ENCODE measurements around the gene SORCS2.

Gene SORCS2

GRCh38 chr4:7224878-7225533 lies 32.7 kb downstream of the SORCS2 start:
- no peak overlapping the region for H3K4me2 ChIP-seq (ENCODE audit: insufficient read depth, low read length)

GRCh38 chr4:7226439-7226838 lies 34.1 kb downstream of the SORCS2 start:
- no peak overlapping the region for H3K27ac ChIP-seq (ENCODE audit: low read length)
- no peak for DNase-seq

More at GRCh38 chr4:7224878-7225533, 32.7 kb downstream of the SORCS2 start:
- no peak for TF ChIP-seq EZH2 (IDR thresholded peaks at IDR 0.05; ENCODE audit: borderline replicate concordance, low read depth, low read length, severe bottlenecking)
- TF ChIP-seq, protein P1, sequence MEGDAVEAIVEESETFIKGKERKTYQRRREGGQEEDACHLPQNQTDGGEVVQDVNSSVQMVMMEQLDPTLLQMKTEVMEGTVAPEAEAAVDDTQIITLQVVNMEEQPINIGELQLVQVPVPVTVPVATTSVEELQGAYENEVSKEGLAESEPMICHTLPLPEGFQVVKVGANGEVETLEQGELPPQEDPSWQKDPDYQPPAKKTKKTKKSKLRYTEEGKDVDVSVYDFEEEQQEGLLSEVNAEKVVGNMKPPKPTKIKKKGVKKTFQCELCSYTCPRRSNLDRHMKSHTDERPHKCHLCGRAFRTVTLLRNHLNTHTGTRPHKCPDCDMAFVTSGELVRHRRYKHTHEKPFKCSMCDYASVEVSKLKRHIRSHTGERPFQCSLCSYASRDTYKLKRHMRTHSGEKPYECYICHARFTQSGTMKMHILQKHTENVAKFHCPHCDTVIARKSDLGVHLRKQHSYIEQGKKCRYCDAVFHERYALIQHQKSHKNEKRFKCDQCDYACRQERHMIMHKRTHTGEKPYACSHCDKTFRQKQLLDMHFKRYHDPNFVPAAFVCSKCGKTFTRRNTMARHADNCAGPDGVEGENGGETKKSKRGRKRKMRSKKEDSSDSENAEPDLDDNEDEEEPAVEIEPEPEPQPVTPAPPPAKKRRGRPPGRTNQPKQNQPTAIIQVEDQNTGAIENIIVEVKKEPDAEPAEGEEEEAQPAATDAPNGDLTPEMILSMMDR (IDR thresholded peaks at IDR 0.05; ENCODE audit: borderline replicate concordance, extremely low read depth, low read length, poor library complexity, severe bottlenecking), result no peak
- no peaks in the 10 kb centered on the region for H3K36me3 ChIP-seq (ENCODE audit: insufficient read depth, low read length)
- DNase-seq, result no peak
- H3K27me3 ChIP-seq (ENCODE audit: insufficient read depth, low read length, poor library complexity), result peaks cover 11% of the 10 kb centered on the region
- no peak for ATAC-seq (ENCODE audit: insufficient read depth, low read depth)
- no peak overlapping the region for H3K4me3 ChIP-seq (ENCODE audit: low read depth in 1 of 2, low read length in 2 of 2)
- peaks cover 4% of the 10 kb centered on the region; the same call in 1 of the 2 replicates for H4K20me1 ChIP-seq (ENCODE audit: insufficient read depth, low read length)
- no peak overlapping the region for H2AFZ ChIP-seq (ENCODE audit: low read depth, low read length)
- no peak overlapping the region for H3K27ac ChIP-seq (ENCODE audit: low read length)
- H3K9me3 ChIP-seq (ENCODE audit: insufficient read depth, low read length, severe bottlenecking), result no peaks in the 10 kb centered on the region
- no peaks in the 10 kb centered on the region for H3K79me2 ChIP-seq (ENCODE audit: insufficient read depth, low read length)
- H3K9ac ChIP-seq (ENCODE audit: low read depth, low read length), result no peak overlapping the region
- no peaks in the 10 kb centered on the region for H3K4me1 ChIP-seq (ENCODE audit: insufficient read depth, low read length)

GRCh38 chr4:7227008-7227407 lies 34.7 kb downstream of the SORCS2 start:
- Histone ChIP-seq H3K27ac (ENCODE audit: low read length) (no peak overlapping the region), H4K20me1 (ENCODE audit: insufficient read depth, low read length) (peaks cover 4% of the 10 kb centered on the region; the same call in 1 of the 2 replicates), H3K9ac (ENCODE audit: low read depth, low read length) (no peak overlapping the region), H3K4me1 (ENCODE audit: insufficient read depth, low read length) (no peaks in the 10 kb centered on the region), H3K4me3 (ENCODE audit: low read depth in 1 of 2, low read length in 2 of 2) (no peak overlapping the region), H3K27me3 (ENCODE audit: insufficient read depth, low read length, poor library complexity) (peaks cover 3% of the 10 kb centered on the region), H3K36me3 (ENCODE audit: insufficient read depth, low read length) (no peaks in the 10 kb centered on the region), H2AFZ (ENCODE audit: low read depth, low read length) (no peak overlapping the region), H3K9me3 (ENCODE audit: insufficient read depth, low read length, severe bottlenecking) (no peaks in the 10 kb centered on the region), H3K4me2 (ENCODE audit: insufficient read depth, low read length) (no peak overlapping the region), H3K79me2 (ENCODE audit: insufficient read depth, low read length) (no peaks in the 10 kb centered on the region)
- no peak for TF ChIP-seq EZH2 (IDR thresholded peaks at IDR 0.05; ENCODE audit: borderline replicate concordance, low read depth, low read length, severe bottlenecking)
- TF ChIP-seq, protein P1 (IDR thresholded peaks at IDR 0.05; ENCODE audit: borderline replicate concordance, extremely low read depth, low read length, poor library complexity, severe bottlenecking), result no peak
- DNase-seq (no peak), ATAC-seq (ENCODE audit: insufficient read depth, low read depth) (no peak)

More at GRCh38 chr4:7226439-7226838, 34.1 kb downstream of the SORCS2 start:
- Histone ChIP-seq H3K4me3 (ENCODE audit: low read depth in 1 of 2, low read length in 2 of 2) (no peak overlapping the region), H3K9ac (ENCODE audit: low read depth, low read length) (no peak overlapping the region), H3K27me3 (ENCODE audit: insufficient read depth, low read length, poor library complexity) (peaks cover 6% of the 10 kb centered on the region), H3K36me3 (ENCODE audit: insufficient read depth, low read length) (no peaks in the 10 kb centered on the region), H4K20me1 (ENCODE audit: insufficient read depth, low read length) (peaks cover 4% of the 10 kb centered on the region; the same call in 1 of the 2 replicates), H3K79me2 (ENCODE audit: insufficient read depth, low read length) (no peaks in the 10 kb centered on the region), H3K4me2 (ENCODE audit: insufficient read depth, low read length) (no peak overlapping the region), H3K9me3 (ENCODE audit: insufficient read depth, low read length, severe bottlenecking) (no peaks in the 10 kb centered on the region), H3K4me1 (ENCODE audit: insufficient read depth, low read length) (no peaks in the 10 kb centered on the region), H2AFZ (ENCODE audit: low read depth, low read length) (no peak overlapping the region)
- TF ChIP-seq, protein P1 (IDR thresholded peaks at IDR 0.05; ENCODE audit: borderline replicate concordance, extremely low read depth, low read length, poor library complexity, severe bottlenecking), result no peak
- no peak for TF ChIP-seq EZH2 (IDR thresholded peaks at IDR 0.05; ENCODE audit: borderline replicate concordance, low read depth, low read length, severe bottlenecking)
- no peak for ATAC-seq (ENCODE audit: insufficient read depth, low read depth)
